A549 treated with DMSO at 1 μM for 4 hours (cell line): Measurements from ENCODE around the gene SHOX. TPM values are rescaled to one million over a fixed set of nuclear protein-coding genes. Genes with fewer than 3 reads are reported as not detected.

Source experiments
- total RNA-seq: library from RNA; stranded (reverse); fragments of 200-300 nt; extraction: Qiagen RNA extraction; gene quantifications from 5 replicates; pipeline ENCODE4 v1.2.3, GENCODE V29; 2022; ENCODE audit warnings: low read depth

SHOX gene
- not detected in 5 replicates for total RNA-seq

GRCh38 chrX:630612-631496 lies at the start of gene SHOX:
TSS of gene SHOX (plus strand) at chrX:630791. CDS start at chrX:630898, 107 bp downstream.

Other genes starting within 250 kb of the SHOX start
- 17.0 to 28.1 TPM (median 22.3 TPM) in 5 replicates for gene PPP2R3B, start 243.9 kb upstream of the SHOX start, total RNA-seq